ENCODE data around the gene UGT1A7.

UGT1A7 gene

GRCh38 chr2:233811732-233812131 is 130.0 kb downstream of the UGT1A7 start:
- H3K36me3 ChIP-seq (ENCODE audit: insufficient read depth, low read length): no peaks in the 10 kb centered on the region
- no peak overlapping the region for H3K9ac ChIP-seq (ENCODE audit: low read depth, low read length, poor library complexity, severe bottlenecking)
- H4K20me1 ChIP-seq (ENCODE audit: insufficient read depth, low read length, poor library complexity, severe bottlenecking): no peaks in the 10 kb centered on the region
- no peaks in the 10 kb centered on the region for H3K9me2 ChIP-seq (replicated peaks; ENCODE audit: low read depth, low read length)
- H3K9me3 ChIP-seq (ENCODE audit: insufficient read depth, low read depth, low read length): no peaks in the 10 kb centered on the region
- H2AFZ ChIP-seq (ENCODE audit: low read length): no peak overlapping the region
- H3K79me2 ChIP-seq (ENCODE audit: insufficient read depth, low read length): no peaks in the 10 kb centered on the region
- no peaks in the 10 kb centered on the region for H3F3A ChIP-seq (ENCODE audit: low read depth)
- no peak overlapping the region for H3K4me3 ChIP-seq (ENCODE audit: low read length, poor library complexity, severe bottlenecking)
- H3K4me1 ChIP-seq (ENCODE audit: insufficient read depth, low read length, poor library complexity, severe bottlenecking): no peaks in the 10 kb centered on the region
- no peak overlapping the region for H3K4me2 ChIP-seq (ENCODE audit: low read depth, low read length, poor library complexity, severe bottlenecking)
- H3K27me3 ChIP-seq (ENCODE audit: insufficient read depth, low read length, poor library complexity, severe bottlenecking): no peaks in the 10 kb centered on the region
- TF ChIP-seq EZH2phosphoT487 (IDR thresholded peaks at IDR 0.05; ENCODE audit: borderline replicate concordance) (no peak), CTCF (conservative IDR thresholded peaks at IDR 0.05; ENCODE audit: low read length) (no peak)

GRCh38 chr2:233813236-233814055 is 131.7 kb downstream of the UGT1A7 start:
- Histone ChIP-seq H3K27me3 (ENCODE audit: insufficient read depth, low read length, poor library complexity, severe bottlenecking) (no peaks in the 10 kb centered on the region), H3K79me2 (ENCODE audit: insufficient read depth, low read length) (no peaks in the 10 kb centered on the region), H3K4me3 (ENCODE audit: low read length, poor library complexity, severe bottlenecking) (no peak overlapping the region), H3K9ac (ENCODE audit: low read depth, low read length, poor library complexity, severe bottlenecking) (no peak overlapping the region), H3K9me2 (replicated peaks; ENCODE audit: low read depth, low read length) (no peaks in the 10 kb centered on the region), H3F3A (ENCODE audit: low read depth) (no peaks in the 10 kb centered on the region), H4K20me1 (ENCODE audit: insufficient read depth, low read length, poor library complexity, severe bottlenecking) (no peaks in the 10 kb centered on the region), H2AFZ (ENCODE audit: low read length) (no peak overlapping the region), H3K4me2 (ENCODE audit: low read depth, low read length, poor library complexity, severe bottlenecking) (no peak overlapping the region), H3K36me3 (ENCODE audit: insufficient read depth, low read length) (no peaks in the 10 kb centered on the region), H3K9me3 (ENCODE audit: insufficient read depth, low read depth, low read length) (no peaks in the 10 kb centered on the region), H3K4me1 (ENCODE audit: insufficient read depth, low read length, poor library complexity, severe bottlenecking) (no peaks in the 10 kb centered on the region)
- TF ChIP-seq EZH2phosphoT487 (IDR thresholded peaks at IDR 0.05; ENCODE audit: borderline replicate concordance): no peak
- TF ChIP-seq CTCF (conservative IDR thresholded peaks at IDR 0.05; ENCODE audit: low read length): no peak

DNA sequence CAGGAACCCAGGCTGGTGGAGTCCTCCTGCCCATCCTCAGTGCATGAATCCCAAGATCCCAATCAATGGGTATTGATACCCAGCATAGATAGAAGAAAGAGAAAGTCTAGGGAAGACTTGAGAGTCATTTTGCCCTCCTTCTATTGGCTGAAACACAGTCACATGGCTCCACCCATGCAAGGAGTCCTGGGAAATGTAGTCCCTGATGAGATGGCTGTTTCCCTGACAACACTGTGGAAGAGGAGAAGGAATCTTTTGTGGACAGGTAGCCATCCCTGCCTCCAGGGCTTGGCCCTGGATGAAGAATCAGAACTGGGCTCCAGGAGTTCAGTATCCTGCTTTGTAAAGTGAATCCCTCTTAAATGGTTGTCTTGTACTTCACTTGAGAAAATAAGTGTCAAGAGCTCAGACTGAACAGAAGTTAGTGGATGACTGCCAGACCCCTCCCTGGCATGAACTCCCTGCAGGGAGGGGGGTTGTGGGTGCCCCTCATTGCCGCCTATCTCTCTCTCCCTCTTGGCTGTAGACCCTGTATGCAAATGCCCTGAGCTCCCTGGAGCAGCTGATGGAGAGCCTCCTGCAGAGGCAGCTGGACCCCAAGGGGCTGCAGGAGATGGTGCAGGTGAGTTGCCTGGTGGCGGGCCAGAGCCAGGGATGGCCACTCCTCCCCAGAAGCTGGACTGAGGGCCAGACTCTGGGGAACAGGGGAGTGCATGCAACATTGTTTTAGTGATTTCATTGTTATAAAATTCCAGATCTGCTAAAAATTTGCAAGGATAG is 132.5 kb downstream of the UGT1A7 start:
- Histone ChIP-seq H3K27me3 (ENCODE audit: insufficient read depth, low read length, poor library complexity, severe bottlenecking) (no peaks in the 10 kb centered on the region), H3K9me3 (ENCODE audit: insufficient read depth, low read depth, low read length) (no peaks in the 10 kb centered on the region), H3K4me1 (ENCODE audit: insufficient read depth, low read length, poor library complexity, severe bottlenecking) (no peaks in the 10 kb centered on the region), H2AFZ (ENCODE audit: low read length) (no peak overlapping the region), H3K4me2 (ENCODE audit: low read depth, low read length, poor library complexity, severe bottlenecking) (no peak overlapping the region), H3F3A (ENCODE audit: low read depth) (no peaks in the 10 kb centered on the region), H4K20me1 (ENCODE audit: insufficient read depth, low read length, poor library complexity, severe bottlenecking) (no peaks in the 10 kb centered on the region), H3K9me2 (replicated peaks; ENCODE audit: low read depth, low read length) (no peaks in the 10 kb centered on the region), H3K36me3 (ENCODE audit: insufficient read depth, low read length) (no peaks in the 10 kb centered on the region), H3K4me3 (ENCODE audit: low read length, poor library complexity, severe bottlenecking) (no peak overlapping the region), H3K9ac (ENCODE audit: low read depth, low read length, poor library complexity, severe bottlenecking) (no peak overlapping the region), H3K79me2 (ENCODE audit: insufficient read depth, low read length) (no peaks in the 10 kb centered on the region)
- TF ChIP-seq EZH2phosphoT487 (IDR thresholded peaks at IDR 0.05; ENCODE audit: borderline replicate concordance) (no peak), CTCF (conservative IDR thresholded peaks at IDR 0.05; ENCODE audit: low read length) (no peak)

Data from Loucy (cell line).